ENCODE results near the gene TRIM6. TPM values are rescaled to one million over a fixed set of nuclear protein-coding genes. Genes with fewer than 3 reads are reported as not detected.

Gene TRIM6
- total RNA-seq, 2 experiments from 2014 or later: not detected

DNA sequence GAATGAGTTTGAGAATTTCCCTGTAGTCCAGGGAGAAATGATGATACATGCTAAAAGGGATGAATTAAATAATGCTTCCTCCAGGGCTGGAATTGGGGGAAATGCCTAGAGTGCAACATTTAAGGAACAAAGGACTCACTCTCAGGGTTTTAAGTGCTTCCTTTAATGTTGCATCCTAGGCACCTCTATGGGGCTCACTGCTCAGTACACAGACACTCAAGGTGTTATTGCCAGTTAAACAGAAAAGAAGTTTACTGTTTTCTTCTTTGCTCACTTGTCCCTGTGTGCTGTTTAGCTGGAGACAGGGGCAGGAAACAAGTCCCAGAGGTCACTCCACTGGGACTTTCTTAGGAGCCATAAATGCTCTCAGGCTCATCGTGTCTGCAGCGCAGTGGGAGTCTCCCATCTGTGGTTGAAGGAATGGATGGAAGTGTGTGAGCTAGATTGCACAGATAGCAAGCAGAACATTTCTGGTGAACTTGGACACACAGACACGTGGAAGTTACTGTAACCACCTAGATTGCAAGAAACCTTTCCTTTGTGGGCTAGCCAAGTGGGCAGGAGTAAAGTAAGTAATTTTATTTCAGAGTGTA, 39.7 kb upstream of the TRIM6 start:
- POLR2A ChIA-PET: interaction anchor here (0.6 kb wide), 2 partner anchors 24 to 804 kb away, joined by 3 to 4 read pairs; no protein-coding TSS in a partner anchor

DNA sequence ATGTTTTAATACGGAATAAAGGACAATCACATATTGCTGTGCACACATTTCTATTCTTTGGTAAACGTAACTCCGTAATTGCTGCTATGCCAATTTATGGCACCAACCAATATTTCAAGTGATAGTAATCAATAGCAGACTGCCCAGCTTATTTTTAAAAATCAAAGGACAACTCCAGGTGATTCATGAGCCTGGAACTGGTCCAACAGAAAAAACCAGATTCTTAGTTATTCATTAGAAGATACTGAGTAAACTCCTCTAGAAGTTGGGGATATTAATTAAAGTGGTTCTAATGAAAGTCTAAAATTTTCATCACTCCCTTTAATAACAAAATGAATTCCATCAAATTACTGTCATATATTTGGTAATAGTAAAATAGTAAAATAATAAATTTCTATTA, 38.7 kb upstream of the TRIM6 start:
- intact Hi-C loops (cut with micrococcal nuclease; ENCODE audit: unreplicated experiment): no loop called here
- POLR2A ChIA-PET: interaction anchor here (1.4 kb wide), 1 partner anchor 73 kb away, joined by 3 read pairs; no protein-coding TSS in a partner anchor

More for the DNA sequence above, 39.7 kb upstream of the TRIM6 start:
- no peak overlapping the region for H3K27ac ChIP-seq (ENCODE audit: low read depth, low read length, poor library complexity, severe bottlenecking)
- CTCF ChIA-PET (ENCODE audit: unreplicated experiment): no interaction called here
- H4K20me1 ChIP-seq (ENCODE audit: insufficient read depth, low read length): no peaks in the 10 kb centered on the region
- H3K4me2 ChIP-seq (ENCODE audit: low read length): no peak overlapping the region
- no peaks in the 10 kb centered on the region for H3K36me3 ChIP-seq (ENCODE audit: insufficient read depth, low read length)
- no peak overlapping the region for H2AFZ ChIP-seq (ENCODE audit: low read length)
- BruUV-seq (replicated peaks): no TSS peak
- DNase-seq (ENCODE audit: low spot score): no peak
- no peak overlapping the region for H3K4me3 ChIP-seq (ENCODE audit: low read depth, low read length, poor library complexity, severe bottlenecking)
- TF ChIP-seq EZH2phosphoT487 (IDR thresholded peaks at IDR 0.05; ENCODE audit: borderline replicate concordance, low read depth, low read length): no peak
- TF ChIP-seq, protein P1, sequence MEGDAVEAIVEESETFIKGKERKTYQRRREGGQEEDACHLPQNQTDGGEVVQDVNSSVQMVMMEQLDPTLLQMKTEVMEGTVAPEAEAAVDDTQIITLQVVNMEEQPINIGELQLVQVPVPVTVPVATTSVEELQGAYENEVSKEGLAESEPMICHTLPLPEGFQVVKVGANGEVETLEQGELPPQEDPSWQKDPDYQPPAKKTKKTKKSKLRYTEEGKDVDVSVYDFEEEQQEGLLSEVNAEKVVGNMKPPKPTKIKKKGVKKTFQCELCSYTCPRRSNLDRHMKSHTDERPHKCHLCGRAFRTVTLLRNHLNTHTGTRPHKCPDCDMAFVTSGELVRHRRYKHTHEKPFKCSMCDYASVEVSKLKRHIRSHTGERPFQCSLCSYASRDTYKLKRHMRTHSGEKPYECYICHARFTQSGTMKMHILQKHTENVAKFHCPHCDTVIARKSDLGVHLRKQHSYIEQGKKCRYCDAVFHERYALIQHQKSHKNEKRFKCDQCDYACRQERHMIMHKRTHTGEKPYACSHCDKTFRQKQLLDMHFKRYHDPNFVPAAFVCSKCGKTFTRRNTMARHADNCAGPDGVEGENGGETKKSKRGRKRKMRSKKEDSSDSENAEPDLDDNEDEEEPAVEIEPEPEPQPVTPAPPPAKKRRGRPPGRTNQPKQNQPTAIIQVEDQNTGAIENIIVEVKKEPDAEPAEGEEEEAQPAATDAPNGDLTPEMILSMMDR (conservative IDR thresholded peaks at IDR 0.05; ENCODE audit: low read length): no peak
- intact Hi-C loops (cut with micrococcal nuclease; ENCODE audit: unreplicated experiment): no loop called here
- no peaks in the 10 kb centered on the region for H3K4me1 ChIP-seq (ENCODE audit: insufficient read depth, low read length, poor library complexity, severe bottlenecking)
- H3K9me3 ChIP-seq (ENCODE audit: low read length): no peaks in the 10 kb centered on the region
- H3K9me2 ChIP-seq (ENCODE audit: insufficient read depth, low read length): no peaks in the 10 kb centered on the region
- H3K79me2 ChIP-seq (ENCODE audit: insufficient read depth, low read depth, low read length): no peaks in the 10 kb centered on the region

More for the DNA sequence above, 38.7 kb upstream of the TRIM6 start:
- H3K79me2 ChIP-seq (ENCODE audit: insufficient read depth, low read depth, low read length): no peaks in the 10 kb centered on the region
- H3K36me3 ChIP-seq (ENCODE audit: insufficient read depth, low read length): no peaks in the 10 kb centered on the region
- no peak overlapping the region for H3K4me2 ChIP-seq (ENCODE audit: low read length)
- no peaks in the 10 kb centered on the region for H3K9me2 ChIP-seq (ENCODE audit: insufficient read depth, low read length)
- no peaks in the 10 kb centered on the region for H3K9me3 ChIP-seq (ENCODE audit: low read length)
- H2AFZ ChIP-seq (ENCODE audit: low read length): no peak overlapping the region
- H3K4me3 ChIP-seq (ENCODE audit: low read depth, low read length, poor library complexity, severe bottlenecking): no peak overlapping the region
- H3K27ac ChIP-seq (ENCODE audit: low read depth, low read length, poor library complexity, severe bottlenecking): no peak overlapping the region
- no peaks in the 10 kb centered on the region for H3K4me1 ChIP-seq (ENCODE audit: insufficient read depth, low read length, poor library complexity, severe bottlenecking)
- DNase-seq (ENCODE audit: low spot score): no peak
- H4K20me1 ChIP-seq (ENCODE audit: insufficient read depth, low read length): no peaks in the 10 kb centered on the region
- CTCF ChIA-PET (ENCODE audit: unreplicated experiment): no interaction called here
- TF ChIP-seq, protein P1 (conservative IDR thresholded peaks at IDR 0.05; ENCODE audit: low read length): no peak
- BruUV-seq (replicated peaks): no TSS peak
